ENCODE results near the gene SPATA13. TPM values are rescaled to one million over a fixed set of nuclear protein-coding genes. Genes with fewer than 3 reads are reported as not detected.

The SPATA13 gene
- total RNA-seq, 1 experiment from 2014 or later, result 21.4 TPM

DNA sequence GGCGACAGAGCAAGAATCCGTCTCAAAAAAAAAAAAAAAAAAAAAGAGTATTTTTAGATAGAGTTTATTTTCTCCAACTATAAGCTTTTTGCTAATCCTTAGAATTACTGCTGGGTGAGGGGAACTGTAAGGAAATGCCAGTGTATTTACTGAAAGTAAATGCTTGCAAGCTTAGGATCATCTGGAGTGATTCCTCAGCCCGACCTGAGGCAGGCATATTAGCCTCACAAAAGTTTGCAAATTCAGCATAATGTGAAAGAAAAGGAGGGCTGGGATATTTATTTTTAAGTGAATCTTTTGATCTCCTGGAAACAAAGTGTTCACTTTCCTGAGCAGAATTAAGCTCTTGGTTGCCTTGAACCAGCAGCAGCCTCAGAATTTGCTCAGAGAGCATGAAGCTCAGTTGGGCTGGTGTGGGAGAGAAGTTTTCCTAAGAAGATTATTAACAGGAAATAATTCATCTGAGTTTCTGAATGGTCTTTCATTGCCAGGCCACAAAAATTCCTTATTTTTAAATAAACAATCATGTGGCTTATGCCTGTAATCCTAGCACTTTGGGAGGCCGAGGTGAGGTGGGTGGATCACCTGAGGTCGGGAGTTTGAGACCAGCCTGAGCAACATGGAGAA lies 24.7 kb upstream of the SPATA13 start:
- H3K4me1 ChIP-seq (ENCODE audit: control insufficient read depth in 1 of 2, insufficient read depth in 2 of 2, low read length in 2 of 2), result no peaks in the 10 kb centered on the region
- ATAC-seq (no peak), DNase-seq (ENCODE audit: low read depth, low spot score) (no peak)
- no peak overlapping the region for H3K4me3 ChIP-seq (replicated peaks in 1 of 2; ENCODE audit: low read depth in 1 of 2, low read length in 2 of 2)
- H3K79me2 ChIP-seq (ENCODE audit: insufficient read depth, low read length), result no peaks in the 10 kb centered on the region
- POLR2A ChIA-PET, result no interaction called here
- H3K36me3 ChIP-seq (ENCODE audit: control insufficient read depth in 1 of 2, insufficient read depth in 2 of 2, low read length in 2 of 2), result no peaks in the 10 kb centered on the region
- CTCF ChIA-PET, result no interaction called here
- no peak overlapping the region for H2AFZ ChIP-seq (ENCODE audit: low read depth, low read length, poor library complexity, severe bottlenecking)
- H3K9me2 ChIP-seq (ENCODE audit: insufficient read depth), result no peaks in the 10 kb centered on the region
- peaks cover 0 to 6% of the 10 kb centered on the region in 2 experiments; a peak in 1 of 4 replicates for H3K9me3 ChIP-seq (ENCODE audit: control insufficient read depth in 1 of 2, insufficient read depth in 1 of 2, low read depth in 1 of 2, low read length in 2 of 2)
- no peaks in the 10 kb centered on the region for H4K20me1 ChIP-seq (ENCODE audit: insufficient read depth)
- TF ChIP-seq FOSL1 (IDR thresholded peaks at IDR 0.05; ENCODE audit: low read depth), result no peak
- TF ChIP-seq, protein P1, sequence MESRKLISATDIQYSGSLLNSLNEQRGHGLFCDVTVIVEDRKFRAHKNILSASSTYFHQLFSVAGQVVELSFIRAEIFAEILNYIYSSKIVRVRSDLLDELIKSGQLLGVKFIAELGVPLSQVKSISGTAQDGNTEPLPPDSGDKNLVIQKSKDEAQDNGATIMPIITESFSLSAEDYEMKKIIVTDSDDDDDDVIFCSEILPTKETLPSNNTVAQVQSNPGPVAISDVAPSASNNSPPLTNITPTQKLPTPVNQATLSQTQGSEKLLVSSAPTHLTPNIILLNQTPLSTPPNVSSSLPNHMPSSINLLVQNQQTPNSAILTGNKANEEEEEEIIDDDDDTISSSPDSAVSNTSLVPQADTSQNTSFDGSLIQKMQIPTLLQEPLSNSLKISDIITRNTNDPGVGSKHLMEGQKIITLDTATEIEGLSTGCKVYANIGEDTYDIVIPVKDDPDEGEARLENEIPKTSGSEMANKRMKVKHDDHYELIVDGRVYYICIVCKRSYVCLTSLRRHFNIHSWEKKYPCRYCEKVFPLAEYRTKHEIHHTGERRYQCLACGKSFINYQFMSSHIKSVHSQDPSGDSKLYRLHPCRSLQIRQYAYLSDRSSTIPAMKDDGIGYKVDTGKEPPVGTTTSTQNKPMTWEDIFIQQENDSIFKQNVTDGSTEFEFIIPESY (IDR thresholded peaks at IDR 0.05; ENCODE audit: extremely low read depth, insufficient replicate concordance, low read length), result no peak
- TF ChIP-seq, protein P2, sequence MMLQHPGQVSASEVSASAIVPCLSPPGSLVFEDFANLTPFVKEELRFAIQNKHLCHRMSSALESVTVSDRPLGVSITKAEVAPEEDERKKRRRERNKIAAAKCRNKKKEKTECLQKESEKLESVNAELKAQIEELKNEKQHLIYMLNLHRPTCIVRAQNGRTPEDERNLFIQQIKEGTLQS (IDR thresholded peaks at IDR 0.05), result no peak
- no peak for TF ChIP-seq RAD21 (IDR thresholded peaks at IDR 0.05; ENCODE audit: low read depth)
- TF ChIP-seq YY1 (IDR thresholded peaks at IDR 0.05; ENCODE audit: extremely low read depth, insufficient replicate concordance, low read depth, low read length), result no peak
- no peak for TF ChIP-seq ZNF274 (IDR thresholded peaks at IDR 0.05; ENCODE audit: low read depth, low read length)
- no peak overlapping the region for H3K27ac ChIP-seq (ENCODE audit: low read depth, low read length)
- H3K9ac ChIP-seq (ENCODE audit: low read length), result no peak overlapping the region
- no peaks in the 10 kb centered on the region for H3K27me3 ChIP-seq (ENCODE audit: insufficient read depth, low read length)
- BruUV-seq (replicated peaks), result no TSS peak
- RAD21 ChIA-PET (ENCODE audit: low non-redundant PET in 1 of 2, low total read pairs in 2 of 2, uncharacterized antibody in 2 of 2, unreplicated experiment in 2 of 2), result no interaction called here
- no peak overlapping the region for H3K4me2 ChIP-seq (ENCODE audit: low read length)
- intact Hi-C loops (cut with micrococcal nuclease), result no loop called here

DNA sequence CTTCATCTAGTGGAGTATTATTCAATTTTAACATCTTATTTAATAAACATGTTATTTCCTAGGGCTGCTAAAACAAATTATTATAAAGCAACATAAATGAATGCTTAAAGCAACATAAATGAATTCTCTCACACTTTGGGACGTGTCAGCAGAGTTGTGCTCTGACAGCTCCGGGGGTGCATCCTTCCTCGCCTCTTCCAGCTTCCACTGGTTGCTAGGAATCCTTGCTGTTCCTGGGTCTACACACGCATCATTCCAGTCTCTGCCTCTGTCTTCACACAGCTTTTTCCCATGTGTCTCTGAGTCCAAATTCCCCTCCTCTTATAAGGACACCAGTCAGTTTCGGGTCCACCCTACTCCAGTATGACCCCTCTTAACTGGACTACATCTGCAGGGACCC lies 21.6 kb upstream of the SPATA13 start:
- H3K9me2 ChIP-seq (ENCODE audit: insufficient read depth), result no peaks in the 10 kb centered on the region
- no peak overlapping the region for H2AFZ ChIP-seq (ENCODE audit: low read depth, low read length, poor library complexity, severe bottlenecking)
- no peak for TF ChIP-seq EZH2 (IDR thresholded peaks at IDR 0.05)
- no peak for TF ChIP-seq ZNF274 (IDR thresholded peaks at IDR 0.05; ENCODE audit: low read depth, low read length)
- TF ChIP-seq CEBPB (IDR thresholded peaks at IDR 0.05; ENCODE audit: low read depth), result no peak
- no peak for TF ChIP-seq RAD21 (IDR thresholded peaks at IDR 0.05; ENCODE audit: low read depth)
- no peak for TF ChIP-seq YY1 (IDR thresholded peaks at IDR 0.05; ENCODE audit: extremely low read depth, insufficient replicate concordance, low read depth, low read length)
- TF ChIP-seq, protein P3, sequence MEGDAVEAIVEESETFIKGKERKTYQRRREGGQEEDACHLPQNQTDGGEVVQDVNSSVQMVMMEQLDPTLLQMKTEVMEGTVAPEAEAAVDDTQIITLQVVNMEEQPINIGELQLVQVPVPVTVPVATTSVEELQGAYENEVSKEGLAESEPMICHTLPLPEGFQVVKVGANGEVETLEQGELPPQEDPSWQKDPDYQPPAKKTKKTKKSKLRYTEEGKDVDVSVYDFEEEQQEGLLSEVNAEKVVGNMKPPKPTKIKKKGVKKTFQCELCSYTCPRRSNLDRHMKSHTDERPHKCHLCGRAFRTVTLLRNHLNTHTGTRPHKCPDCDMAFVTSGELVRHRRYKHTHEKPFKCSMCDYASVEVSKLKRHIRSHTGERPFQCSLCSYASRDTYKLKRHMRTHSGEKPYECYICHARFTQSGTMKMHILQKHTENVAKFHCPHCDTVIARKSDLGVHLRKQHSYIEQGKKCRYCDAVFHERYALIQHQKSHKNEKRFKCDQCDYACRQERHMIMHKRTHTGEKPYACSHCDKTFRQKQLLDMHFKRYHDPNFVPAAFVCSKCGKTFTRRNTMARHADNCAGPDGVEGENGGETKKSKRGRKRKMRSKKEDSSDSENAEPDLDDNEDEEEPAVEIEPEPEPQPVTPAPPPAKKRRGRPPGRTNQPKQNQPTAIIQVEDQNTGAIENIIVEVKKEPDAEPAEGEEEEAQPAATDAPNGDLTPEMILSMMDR (IDR thresholded peaks at IDR 0.05 in 2 of 3, conservative IDR thresholded peaks at IDR 0.05 in 1 of 3; ENCODE audit: borderline replicate concordance in 1 of 3, insufficient read depth in 1 of 3, low read depth in 2 of 3, low read length in 2 of 3), result no peak
- no peak for TF ChIP-seq SP1 (IDR thresholded peaks at IDR 0.05; ENCODE audit: low read depth)
- no peak for TF ChIP-seq TCF7L2 (IDR thresholded peaks at IDR 0.05; ENCODE audit: borderline replicate concordance, extremely low read depth, insufficient read depth, insufficient read length)
- no peak for TF ChIP-seq POLR2A (IDR thresholded peaks at IDR 0.05; ENCODE audit: borderline replicate concordance, extremely low read depth, insufficient read depth, insufficient read length)
- TF ChIP-seq, protein P4, sequence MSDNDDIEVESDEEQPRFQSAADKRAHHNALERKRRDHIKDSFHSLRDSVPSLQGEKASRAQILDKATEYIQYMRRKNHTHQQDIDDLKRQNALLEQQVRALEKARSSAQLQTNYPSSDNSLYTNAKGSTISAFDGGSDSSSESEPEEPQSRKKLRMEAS (IDR thresholded peaks at IDR 0.05), result no peak
- no peak for TF ChIP-seq EGR1 (IDR thresholded peaks at IDR 0.05; ENCODE audit: low read depth)
- H3K36me3 ChIP-seq (ENCODE audit: control insufficient read depth in 1 of 2, insufficient read depth in 2 of 2, low read length in 2 of 2), result no peaks in the 10 kb centered on the region
- H3K4me3 ChIP-seq (replicated peaks in 1 of 2; ENCODE audit: low read depth in 1 of 2, low read length in 2 of 2), result no peak overlapping the region
- intact Hi-C loops (cut with micrococcal nuclease), result no loop called here
- H4K20me1 ChIP-seq (ENCODE audit: insufficient read depth), result no peaks in the 10 kb centered on the region
- no peak overlapping the region for H3K4me2 ChIP-seq (ENCODE audit: low read length)
- ATAC-seq (no peak), DNase-seq (ENCODE audit: low read depth, low spot score) (no peak)
- no peaks in the 10 kb centered on the region for H3K27me3 ChIP-seq (ENCODE audit: insufficient read depth, low read length)
- H3K9ac ChIP-seq (ENCODE audit: low read length), result no peak overlapping the region
- no peaks in the 10 kb centered on the region for H3K79me2 ChIP-seq (ENCODE audit: insufficient read depth, low read length)
- CTCF ChIA-PET, result no interaction called here
- no TSS peak for BruUV-seq (replicated peaks)
- RAD21 ChIA-PET (ENCODE audit: low non-redundant PET in 1 of 2, low total read pairs in 2 of 2, uncharacterized antibody in 2 of 2, unreplicated experiment in 2 of 2), result no interaction called here
- POLR2A ChIA-PET, result no interaction called here
- H3K27ac ChIP-seq (ENCODE audit: low read depth, low read length), result no peak overlapping the region
- H3K9me3 ChIP-seq (ENCODE audit: control insufficient read depth in 1 of 2, insufficient read depth in 1 of 2, low read depth in 1 of 2, low read length in 2 of 2), result no peaks in the 10 kb centered on the region
- no peaks in the 10 kb centered on the region for H3K4me1 ChIP-seq (ENCODE audit: control insufficient read depth in 1 of 2, insufficient read depth in 2 of 2, low read length in 2 of 2)

Data from HCT116 (cell line).